GM18873 (cell line): Measurements from ENCODE around the gene EFHD1.
"Not testable (repeated sequence)": the region's sequence is repeated elsewhere in the genome, so short reads cannot be mapped to it uniquely, and the experiment has no call there.

Source experiments
- ATAC-seq: cut with Tn5 transposase; IDR thresholded peaks from one replicate; pipeline ENCODE4 v1.9.1; 2021; ENCODE audit warnings: mild to moderate bottlenecking, moderate library complexity, moderate number of reproducible peaks; ENCODE audit not compliant: unreplicated experiment, low FRiP score

Gene EFHD1

DNA sequence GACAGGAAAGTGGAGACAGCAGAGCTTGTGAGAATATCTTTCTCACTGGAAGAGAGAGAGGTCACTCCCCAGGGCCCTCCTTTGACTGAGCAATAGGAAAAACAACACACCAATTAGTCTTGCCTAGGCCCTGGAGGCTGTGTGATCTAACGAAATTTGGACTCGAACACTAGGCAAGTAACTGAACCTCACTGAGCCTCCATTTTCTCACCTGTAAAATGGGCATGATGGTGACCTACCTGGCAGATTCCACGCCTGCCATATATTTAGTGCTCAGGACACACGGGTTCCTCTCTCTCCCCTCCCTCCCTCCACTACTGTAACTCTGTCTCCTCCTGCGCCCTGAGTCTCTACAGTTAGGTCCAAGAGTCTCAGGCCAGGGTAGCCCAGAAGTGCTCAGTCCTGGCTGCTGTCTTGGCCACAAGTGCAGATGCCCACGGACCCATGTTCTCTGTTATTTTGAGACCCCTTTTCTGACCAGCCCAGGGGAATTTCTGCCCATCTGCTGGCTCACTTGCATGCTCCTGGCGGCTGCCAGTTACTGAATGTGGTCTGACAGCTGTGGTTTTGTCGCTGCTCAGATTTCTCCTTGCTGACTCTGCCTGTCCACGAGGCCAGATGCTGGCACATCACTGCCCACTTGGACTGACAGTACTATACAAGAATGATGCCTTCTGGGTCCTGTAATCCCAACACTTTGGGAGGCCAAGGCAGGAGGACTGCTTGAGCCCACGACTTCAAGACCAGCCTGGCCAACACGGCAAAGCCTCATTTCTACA lies 54.2 kb downstream of the EFHD1 start:
- no peak for ATAC-seq

DNA sequence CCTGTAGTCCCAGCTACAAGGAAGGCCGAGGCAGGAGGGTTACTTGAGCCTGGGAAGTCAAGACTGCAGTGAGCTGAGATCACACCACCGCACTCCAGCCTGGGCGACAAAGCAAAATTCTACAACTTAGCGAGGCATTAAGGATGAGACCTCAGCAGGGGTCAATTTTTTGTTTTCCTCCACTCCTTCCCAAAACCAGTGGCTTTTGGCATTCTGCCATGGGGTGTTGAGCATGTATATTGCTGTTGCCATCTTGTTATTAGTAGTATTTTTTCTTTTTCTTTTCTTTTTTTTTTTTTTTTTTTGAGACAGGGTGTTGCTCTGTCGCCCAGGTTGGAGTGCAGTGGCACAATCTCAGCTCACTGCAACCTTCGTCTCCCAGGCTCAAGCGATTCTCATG lies 54.8 kb downstream of the EFHD1 start:
- ATAC-seq: no peak

DNA sequence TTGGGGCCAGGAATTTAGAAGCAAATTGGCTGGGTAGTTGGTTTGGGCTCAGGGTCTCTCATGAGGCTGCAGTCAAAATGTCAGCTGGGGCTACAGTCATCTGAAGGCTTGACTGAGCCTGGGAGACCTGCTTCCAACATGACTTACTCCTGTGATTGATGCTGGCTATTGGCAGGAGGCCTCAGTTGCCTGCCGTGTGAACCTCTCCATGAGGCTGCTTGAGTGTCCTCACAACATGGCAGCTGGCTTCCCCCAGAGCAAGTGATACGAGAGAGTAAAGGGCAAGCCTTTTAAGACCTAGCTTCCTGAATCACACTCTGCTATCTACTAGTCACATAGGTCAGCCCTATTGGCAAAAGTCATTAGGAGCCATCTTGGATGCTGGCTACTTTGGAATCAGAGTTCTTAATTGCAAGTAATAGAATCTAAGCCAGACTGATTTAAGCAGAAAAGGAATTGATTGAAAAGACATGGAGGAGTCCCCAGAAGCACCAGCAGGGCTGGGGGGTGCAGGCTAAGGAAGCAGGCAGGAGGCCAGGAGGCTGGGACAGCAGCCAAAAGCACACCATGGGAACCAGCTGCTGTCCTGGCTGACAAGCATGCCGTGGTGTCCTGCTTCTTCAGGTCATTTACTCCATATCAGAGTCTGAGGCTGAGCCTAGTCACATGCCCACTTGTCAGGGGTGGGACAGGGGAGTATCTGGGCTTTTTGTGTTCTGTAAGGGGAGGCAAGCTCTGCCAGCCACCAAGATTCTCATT lies 55.9 kb downstream of the EFHD1 start:
- no peak for ATAC-seq

DNA sequence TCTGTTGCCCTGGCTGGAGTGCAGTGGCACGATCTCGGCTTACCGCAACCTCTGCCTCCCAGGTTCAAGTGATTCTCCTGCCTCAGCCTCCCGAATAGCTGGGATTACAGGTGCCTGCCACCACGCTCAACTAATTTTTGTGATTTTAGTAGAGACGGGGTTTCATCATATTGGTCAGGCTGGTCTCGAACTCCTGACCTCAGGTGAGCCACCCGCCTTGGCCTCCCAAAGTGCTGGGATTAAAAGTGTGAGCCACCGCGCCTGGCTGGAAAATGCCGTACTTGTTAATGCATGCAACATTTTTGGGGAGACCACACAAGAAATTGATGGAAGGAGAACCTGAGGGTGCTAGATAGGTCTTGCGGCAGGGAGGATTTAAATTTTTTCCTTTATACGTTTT lies 57.7 kb downstream of the EFHD1 start:
- ATAC-seq: not testable (repeated sequence)

DNA sequence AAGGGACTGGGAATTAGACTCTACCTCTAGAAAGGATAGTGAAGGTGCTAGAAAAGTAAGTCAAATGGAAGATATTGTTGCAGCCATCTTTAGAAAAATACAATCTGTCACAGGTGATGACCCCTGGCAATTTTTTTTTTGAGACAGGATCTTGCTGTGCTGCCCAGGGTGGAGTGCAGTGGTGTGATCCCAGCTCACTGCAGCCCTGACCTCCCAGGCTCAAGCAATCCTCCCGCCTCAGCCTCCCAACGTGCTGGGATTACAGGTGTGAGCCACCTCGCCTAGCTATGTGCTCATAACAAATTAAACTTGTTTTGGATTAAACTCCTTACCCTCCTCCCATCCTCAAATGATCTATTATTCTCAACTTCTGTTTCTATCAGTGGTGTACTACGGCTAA lies 59.9 kb downstream of the EFHD1 start:
- no peak for ATAC-seq

DNA sequence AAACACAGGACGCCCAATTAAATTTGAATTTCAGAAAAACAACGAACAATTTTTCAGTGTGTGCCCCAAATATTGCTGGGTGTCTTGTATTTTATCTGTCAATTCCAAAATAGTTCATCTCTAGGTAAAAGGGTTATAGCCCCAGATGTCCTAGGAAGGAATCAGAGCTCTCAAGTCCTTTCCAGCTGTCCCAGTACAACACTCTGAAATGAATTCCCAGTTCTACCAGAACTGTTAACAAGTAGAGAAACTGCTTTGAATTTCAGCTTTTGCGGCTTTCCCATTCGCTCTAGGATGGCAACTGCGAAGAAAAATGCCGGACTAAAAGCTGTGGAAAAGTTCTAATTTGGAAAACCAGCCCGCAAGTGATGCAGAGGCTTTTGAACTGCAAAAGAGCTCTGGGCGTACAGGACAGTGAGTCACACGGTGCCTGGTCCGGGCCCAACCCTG lies 63.2 kb downstream of the EFHD1 start:
- no peak for ATAC-seq

DNA sequence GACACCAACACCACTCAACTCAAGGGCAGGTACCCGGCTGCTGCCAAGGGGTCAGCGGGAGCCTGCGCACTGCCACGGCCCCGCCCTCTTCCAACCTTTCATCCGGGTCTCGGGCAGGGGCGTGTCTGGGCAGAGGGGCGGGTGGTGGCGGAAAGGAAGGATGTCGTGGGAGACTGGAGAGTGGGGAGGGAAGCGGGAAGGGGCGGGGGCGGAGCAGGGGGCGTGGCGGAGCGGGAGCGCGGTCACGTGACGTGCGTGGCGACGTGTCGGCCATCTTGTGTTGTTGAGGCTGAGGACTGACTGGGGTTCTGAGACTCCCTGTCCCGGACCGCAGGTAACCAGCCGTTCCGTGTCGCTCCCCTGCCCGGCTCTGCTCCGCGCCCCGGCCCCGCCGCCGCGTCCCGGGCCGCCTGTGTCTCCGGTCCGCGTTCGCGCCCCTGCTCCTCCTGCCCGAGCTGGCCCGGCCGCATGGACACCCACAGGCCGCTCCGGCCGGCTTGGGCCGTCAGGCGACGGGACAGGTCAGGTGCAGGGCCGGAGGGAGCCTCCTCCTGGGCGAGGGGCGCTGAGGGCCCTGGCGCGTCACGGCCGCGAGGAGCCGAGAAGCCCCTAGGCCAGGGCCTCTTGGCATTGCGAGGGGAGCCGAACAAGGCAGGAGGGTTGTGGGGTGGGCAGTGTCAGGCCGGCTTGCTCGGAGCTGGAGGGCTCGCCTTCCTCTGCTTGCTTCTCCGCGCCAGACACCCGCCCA lies 63.8 kb downstream of the EFHD1 start, which contains the start of gene GIGYF2:
GIGYF2 (plus strand) TSS at position 273 of the 748 bp plus-strand sequence. CDS start 37,867 bp downstream, outside the sequence.
- peak; percentile 63 for ATAC-seq

DNA sequence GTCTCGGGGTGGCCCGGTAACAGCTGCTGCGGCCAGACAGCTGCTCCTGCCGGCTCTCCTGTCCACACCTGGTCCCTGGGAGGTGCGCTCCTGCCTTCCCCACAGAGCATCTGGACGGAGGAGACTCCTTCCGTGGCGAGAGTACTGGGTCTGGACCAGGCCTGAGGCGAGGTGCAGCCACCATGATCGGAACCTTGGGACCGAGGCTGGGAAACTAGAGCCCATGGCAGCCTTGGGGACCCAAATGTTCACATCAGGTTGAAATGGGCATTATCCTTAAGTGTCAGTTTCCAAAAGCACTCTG lies 64.4 kb downstream of the EFHD1 start:
- ATAC-seq: peak; percentile 21

DNA sequence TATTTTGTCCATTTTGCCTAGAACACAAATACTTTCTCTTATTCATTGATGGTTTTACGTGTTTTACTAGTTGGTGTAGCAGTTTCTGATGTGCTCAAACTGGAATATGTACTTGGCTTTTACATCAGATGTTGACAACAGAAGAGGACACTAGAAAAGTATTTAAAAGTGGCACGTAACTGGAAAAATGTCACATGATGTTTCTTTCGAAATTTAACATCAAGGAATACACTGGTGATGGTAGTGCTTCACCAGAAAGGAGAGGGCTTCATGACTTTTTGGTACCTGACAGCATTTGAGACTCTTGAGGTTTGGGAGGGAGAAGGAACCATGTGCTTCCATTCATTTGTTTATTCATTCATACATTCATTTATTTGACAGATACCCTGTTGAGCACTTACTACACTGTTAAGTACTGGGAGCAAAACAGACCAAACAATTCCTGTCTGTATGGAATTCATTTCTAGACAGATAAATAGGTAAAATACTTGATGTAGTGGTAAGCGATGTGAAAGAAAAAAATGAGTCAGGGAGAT lies 65.2 kb downstream of the EFHD1 start:
- no peak for ATAC-seq

DNA sequence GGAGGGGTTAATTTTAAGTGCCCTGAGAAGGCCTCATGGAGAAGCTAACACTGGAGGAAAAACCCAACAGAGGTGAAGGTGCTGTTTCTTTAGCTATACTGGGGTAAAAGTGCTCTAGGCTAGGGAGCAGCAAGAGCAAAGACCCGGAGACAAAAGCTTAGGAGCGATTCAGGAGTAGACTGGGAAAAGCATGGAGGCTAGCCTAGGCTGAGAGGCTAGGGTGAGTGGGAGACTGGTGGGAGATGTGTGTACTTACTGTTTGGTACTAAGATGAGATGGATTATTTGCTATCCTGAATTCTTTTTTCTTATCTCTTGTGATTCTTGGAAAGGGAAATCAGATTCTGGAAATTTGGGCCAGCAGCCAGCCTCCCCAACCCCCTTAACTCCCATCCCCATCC lies 65.7 kb downstream of the EFHD1 start:
- no peak for ATAC-seq

DNA sequence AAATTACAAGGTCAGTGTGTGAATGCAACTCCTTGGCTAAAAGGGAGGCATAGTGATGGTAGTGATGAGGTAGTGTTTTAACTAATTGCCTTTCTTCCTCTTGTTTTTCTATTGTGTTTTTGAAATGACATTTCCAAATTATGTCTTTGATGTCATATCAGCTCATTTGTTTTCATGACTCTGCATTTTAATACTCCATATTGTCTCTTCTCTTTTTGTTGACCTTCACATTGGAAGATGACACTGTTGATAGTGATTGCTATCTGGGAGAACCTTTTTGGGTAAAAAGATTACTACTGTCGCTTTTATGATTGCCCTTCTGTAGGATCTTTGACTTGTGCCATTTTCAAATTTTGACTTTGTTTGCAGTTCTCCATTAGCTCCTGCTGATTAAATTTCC lies 66.8 kb downstream of the EFHD1 start:
- no peak for ATAC-seq

DNA sequence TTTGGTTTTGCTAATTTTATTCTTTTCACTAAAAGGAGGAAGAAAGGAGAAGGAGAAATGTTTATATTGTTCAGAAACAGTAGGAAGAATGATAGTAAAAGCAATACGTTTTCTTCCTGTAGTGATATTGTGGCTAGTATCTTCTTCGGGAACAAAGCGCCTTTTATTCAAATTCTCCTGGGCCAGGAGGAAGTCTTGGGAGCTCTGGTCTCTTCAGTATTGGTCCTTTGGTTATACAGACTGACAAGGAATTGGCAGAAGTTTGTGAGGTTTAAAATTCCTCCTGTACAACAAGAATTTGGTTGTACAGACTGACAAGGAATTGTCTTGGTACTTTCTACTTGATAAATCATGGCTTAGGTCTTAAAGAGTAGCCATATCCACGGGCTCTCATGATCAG lies 73.7 kb downstream of the EFHD1 start:
- ATAC-seq: no peak

DNA sequence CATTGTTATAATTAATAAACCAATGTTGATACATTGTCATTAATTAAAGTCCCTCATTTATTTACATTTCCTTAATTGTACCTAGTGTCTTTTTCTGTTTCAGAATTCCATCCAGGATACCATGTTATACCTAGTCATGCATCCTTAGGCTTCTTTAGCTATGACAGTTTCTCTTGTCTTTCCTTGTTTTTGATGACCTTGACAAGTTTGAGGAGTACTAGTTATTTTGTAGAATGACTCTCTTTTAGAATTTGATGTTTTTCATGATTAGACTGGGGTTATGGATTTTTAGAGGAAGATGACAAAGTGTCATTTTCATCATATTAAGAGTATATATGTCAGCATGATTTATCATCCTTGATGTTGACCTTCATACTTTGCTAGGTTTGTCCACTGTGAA lies 80.1 kb downstream of the EFHD1 start:
- ATAC-seq: no peak

DNA sequence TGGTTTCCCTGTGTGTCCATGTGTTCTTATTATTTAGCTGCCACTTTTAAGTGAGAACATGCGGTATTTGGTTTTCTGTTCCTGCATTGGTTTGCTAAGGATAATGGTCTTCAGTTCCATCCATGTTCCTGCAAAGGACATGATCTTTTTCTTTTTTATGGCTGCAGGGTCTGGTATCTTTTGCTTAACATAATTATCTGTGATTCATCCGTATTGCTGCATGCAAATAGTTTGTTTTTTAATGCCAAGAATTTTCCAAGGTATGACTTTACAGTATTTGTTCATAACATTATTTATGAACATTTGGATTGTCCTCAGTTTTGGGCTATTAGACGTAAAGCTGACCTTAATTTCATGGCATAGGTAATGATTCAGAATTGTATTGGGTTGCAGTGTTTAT lies 81.6 kb downstream of the EFHD1 start:
- no peak for ATAC-seq

DNA sequence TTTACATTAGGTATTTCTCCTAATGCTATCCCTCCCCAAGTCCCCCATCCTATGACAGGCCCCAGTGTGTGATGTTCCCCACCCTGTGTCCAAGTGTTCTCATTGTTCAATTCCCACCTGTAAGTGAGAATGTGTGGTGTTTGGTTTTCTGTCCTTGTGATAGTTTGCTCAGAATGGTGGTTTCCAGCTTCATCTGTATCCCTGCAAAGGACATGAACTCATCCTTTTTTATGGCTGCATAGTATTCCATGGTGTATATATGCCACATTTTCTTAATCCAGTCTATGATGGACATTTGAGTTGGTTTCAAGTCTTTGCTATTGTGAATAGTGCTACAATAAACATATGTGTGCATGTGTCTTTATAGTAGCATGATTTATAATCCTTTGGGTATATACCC lies 86.7 kb downstream of the EFHD1 start:
- ATAC-seq: not testable (repeated sequence)

DNA sequence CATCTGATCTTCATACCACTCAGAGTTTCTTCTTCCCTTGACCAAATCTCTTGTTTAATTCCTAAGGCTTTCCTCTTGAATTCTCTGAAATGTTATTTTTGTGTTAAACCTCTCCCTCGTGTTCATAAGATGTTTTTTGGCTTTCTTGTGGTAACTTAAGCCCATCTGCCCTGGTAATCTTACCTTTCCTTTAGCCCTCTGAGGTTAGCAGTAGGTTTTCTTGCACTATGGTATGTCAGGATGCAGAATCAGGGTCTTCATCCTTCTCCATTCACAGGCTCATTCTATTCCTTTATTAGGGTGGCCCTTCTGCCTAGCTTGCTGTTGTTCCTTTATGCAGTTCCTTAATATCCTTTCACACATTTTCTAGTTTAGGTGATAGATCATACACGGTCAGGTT lies 87.9 kb downstream of the EFHD1 start:
- ATAC-seq: no peak

DNA sequence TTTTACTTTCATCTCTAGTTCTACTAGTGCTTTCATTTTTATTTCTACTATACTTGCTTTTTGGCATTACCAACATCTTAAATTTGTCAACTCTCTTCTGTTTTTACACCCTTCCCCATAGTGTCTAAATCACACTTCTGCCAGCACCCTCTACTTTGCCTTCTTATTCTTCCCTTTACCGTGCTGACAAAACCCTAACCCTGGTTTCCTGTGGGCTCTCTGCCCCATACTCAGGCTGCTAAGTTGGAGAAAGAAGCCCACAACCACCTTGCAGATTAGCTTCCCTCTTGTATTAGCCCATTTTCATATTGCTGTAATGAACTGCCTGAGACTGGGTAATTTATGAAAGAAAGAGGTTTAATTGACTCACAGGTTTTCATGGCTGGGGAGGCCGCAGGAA lies 88.5 kb downstream of the EFHD1 start:
- no peak for ATAC-seq

DNA sequence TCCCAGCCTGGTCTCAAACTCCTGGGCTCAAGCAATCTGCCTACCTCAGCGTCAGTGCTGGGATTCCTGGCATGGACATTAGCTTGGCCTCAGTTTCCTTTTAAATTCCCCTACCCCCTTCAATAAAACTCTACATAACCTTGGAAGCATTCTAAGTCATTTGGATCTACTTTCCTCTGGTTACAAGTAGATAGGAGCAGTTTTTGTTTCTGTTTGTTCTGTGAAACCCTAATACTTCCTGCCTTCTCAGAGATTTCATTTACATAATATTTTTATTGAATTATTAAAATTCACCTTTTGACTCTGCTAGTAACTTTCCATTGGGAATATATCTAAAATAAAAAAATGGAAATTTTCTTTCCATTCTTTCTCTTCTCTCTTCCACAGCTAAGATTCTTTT lies 89.6 kb downstream of the EFHD1 start:
- ATAC-seq: no peak

DNA sequence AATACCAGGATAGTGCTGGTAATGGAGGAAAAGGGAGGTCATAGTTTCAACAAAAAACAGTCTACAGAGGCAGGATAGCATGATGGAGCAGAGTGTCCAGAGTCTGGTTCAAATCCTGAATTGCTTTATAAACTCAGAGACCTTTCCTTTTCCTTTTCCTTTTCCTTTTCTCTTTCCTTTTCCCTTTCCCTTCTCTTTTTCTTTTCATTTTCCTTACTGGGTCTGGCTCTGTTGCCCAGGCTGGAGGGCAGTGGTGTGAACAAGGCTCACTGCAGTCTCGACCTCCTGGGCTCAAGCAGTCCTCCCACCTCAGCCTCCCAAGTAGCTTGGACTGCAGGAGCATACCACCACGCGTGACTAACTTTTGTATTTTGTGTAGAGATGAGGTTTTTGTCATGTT lies 95.4 kb downstream of the EFHD1 start:
- ATAC-seq: no peak

DNA sequence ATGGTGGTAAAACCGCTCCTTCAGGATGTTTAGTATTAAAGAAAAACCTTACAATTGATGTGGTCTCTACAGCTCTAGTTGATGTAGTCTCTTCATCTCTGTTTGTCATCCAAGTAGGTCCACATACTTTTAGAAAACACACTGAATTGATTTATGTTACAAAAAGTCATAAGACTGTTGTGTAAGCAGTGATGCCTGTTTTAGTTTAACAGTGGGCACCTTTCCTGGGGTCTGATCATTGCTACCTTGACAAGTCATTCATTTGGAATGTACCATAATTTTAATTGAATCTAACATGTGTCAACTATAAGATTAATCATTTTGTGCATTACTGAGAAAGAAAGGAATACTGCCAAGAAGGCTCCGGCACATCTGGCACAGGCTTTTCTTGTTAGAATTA lies 98.1 kb downstream of the EFHD1 start:
- ATAC-seq: no peak
